Upper lobe of left lung (tissue), 6 donors: ENCODE results near the gene ANO3. TPM values are rescaled to one million over a fixed set of nuclear protein-coding genes. Genes with fewer than 3 reads are reported as not detected.

ENCODE experiments used
- ATAC-seq, 2 donors: fragments of 200-7000 bp; cut with Tn5 transposase; one replicate each; pipeline ENCODE4 v1.9.1; 2022; ENCODE audit warnings: mild to moderate bottlenecking in 2 of 2, moderate library complexity in 2 of 2; ENCODE audit not compliant: low FRiP score in 2 of 2
- DNase-seq, 2 donors: peaks; one replicate each; pipeline ENCODE4 v3.0.0-alpha.2; 2019 to 2020
- H3K27ac ChIP-seq, 4 donors: fragments of 200-600 bp; sonication (generic); one replicate each; pipeline ENCODE4 v1.5.1; 2016 to 2019
- H3K27me3 ChIP-seq, 4 donors: fragments of 200-600 bp; sonication (generic); one replicate each; pipeline ENCODE4 v1.5.1; 2017 to 2019
- H3K36me3 ChIP-seq, 4 donors: fragments of 200-600 bp; sonication (generic); one replicate each; pipeline ENCODE4 v1.5.1; 2016 to 2019
- H3K4me1 ChIP-seq, 4 donors: fragments of 200-600 bp; sonication (generic); one replicate each; pipeline ENCODE4 v1.5.1; 2018 to 2019
- H3K4me3 ChIP-seq, 4 donors: fragments of 200-600 bp; sonication (generic); one replicate each; pipeline ENCODE4 v1.5.1; 2017 to 2019; ENCODE audit warnings: mild to moderate bottlenecking in 2 of 4, moderate library complexity in 1 of 4
- H3K9me3 ChIP-seq, 4 donors: fragments of 200-600 bp; sonication (generic); one replicate each; pipeline ENCODE4 v1.5.1; 2018 to 2019
- EP300 ChIP-seq, 4 donors: sonication (generic); formaldehyde crosslinking; IDR thresholded peaks; one replicate each; pipeline ENCODE4 v1.5.1; 2017; ENCODE audit warnings: antibody characterized with exemption in 4 of 4, control low read depth in 2 of 4
- POLR2A ChIP-seq, 4 donors: fragments of 450-650 bp; IDR thresholded peaks; one replicate each; pipeline ENCODE4 v1.5.1; 2016 to 2017; ENCODE audit warnings: antibody characterized with exemption in 4 of 4, mild to moderate bottlenecking in 2 of 4
- POLR2AphosphoS5 ChIP-seq, 2 donors: sonication (generic); formaldehyde crosslinking; IDR thresholded peaks; one replicate each; pipeline ENCODE4 v1.5.1; 2017; ENCODE audit warnings: antibody characterized with exemption in 2 of 2
- WGBS, 2 donors: methylation state at CpG; one replicate each; pipeline ENCODE4 v1.1.5; 2017 to 2018; 5-methylcytosine and 5-hydroxymethylcytosine counted together
- total RNA-seq, 6 donors: library from RNA; depleted of rRNA in 4 of 6; stranded (reverse); fragments of >200 nt in 4 of 6; gene quantifications; one replicate each; pipeline versions ENCODE4 v1.1.0 to v1.2.1, GENCODE V29; 2016 to 2021
- TF ChIP-seq, protein P1 (sequence below), 6 experiments: fragments of 450-650 bp in 4 of 6; fragments of 200-600 bp in 2 of 6; sonication (generic) in 2 of 6; IDR thresholded peaks; one replicate each; pipeline ENCODE4 v1.5.1; 2016 to 2019; ENCODE audit warnings: antibody characterized with exemption in 6 of 6
- donor health status: DM: no; HTN: no; CAD: no; lungs with moderate emphysema.
- donor health status: DM: no; HTN: yes; CAD: no; lungs with severe emphysema.

The ANO3 gene
- total RNA-seq, 6 donors from 2014 or later = 0.30 to 0.57 (median 0.33) TPM; not detected in 1

DNA sequence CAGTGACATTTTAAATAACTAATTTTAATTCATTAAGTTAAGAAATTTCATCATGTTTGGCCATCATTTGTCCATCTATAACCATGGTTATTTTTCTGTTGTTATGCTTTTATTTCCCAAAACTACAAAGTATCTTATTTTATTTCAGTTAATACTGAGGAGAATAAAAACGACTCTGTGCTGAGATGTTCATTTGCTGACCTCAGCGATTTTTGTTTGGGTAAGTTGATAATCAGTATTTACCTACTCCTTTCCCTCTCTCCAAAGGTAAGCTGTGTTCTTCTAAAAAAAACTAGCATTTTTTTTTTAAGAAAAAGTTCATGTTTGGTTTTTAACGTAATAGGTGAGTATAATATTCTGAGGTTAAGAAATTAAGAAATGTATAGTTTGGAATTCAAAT, 111.7 kb downstream of the ANO3 start:
- ATAC-seq (no peak), DNase-seq (no peak)
- Histone ChIP-seq H3K27ac (no peak overlapping the region), H3K36me3 (no peaks in the 10 kb centered on the region), H3K4me3 (no peak overlapping the region), H3K4me1 (no peaks in the 10 kb centered on the region), H3K27me3 (no peaks in the 10 kb centered on the region), H3K9me3 (no peaks in the 10 kb centered on the region)
- 53% methylated on average over 3 of the region's 3 CpGs for WGBS, 2 donors
- TF ChIP-seq POLR2A (IDR thresholded peaks at IDR 0.05) = no peak
- TF ChIP-seq, protein P1, sequence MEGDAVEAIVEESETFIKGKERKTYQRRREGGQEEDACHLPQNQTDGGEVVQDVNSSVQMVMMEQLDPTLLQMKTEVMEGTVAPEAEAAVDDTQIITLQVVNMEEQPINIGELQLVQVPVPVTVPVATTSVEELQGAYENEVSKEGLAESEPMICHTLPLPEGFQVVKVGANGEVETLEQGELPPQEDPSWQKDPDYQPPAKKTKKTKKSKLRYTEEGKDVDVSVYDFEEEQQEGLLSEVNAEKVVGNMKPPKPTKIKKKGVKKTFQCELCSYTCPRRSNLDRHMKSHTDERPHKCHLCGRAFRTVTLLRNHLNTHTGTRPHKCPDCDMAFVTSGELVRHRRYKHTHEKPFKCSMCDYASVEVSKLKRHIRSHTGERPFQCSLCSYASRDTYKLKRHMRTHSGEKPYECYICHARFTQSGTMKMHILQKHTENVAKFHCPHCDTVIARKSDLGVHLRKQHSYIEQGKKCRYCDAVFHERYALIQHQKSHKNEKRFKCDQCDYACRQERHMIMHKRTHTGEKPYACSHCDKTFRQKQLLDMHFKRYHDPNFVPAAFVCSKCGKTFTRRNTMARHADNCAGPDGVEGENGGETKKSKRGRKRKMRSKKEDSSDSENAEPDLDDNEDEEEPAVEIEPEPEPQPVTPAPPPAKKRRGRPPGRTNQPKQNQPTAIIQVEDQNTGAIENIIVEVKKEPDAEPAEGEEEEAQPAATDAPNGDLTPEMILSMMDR (IDR thresholded peaks at IDR 0.05) = no peak
- TF ChIP-seq POLR2AphosphoS5 (IDR thresholded peaks at IDR 0.05) = no peak
- no peak for TF ChIP-seq EP300 (IDR thresholded peaks at IDR 0.05)

DNA sequence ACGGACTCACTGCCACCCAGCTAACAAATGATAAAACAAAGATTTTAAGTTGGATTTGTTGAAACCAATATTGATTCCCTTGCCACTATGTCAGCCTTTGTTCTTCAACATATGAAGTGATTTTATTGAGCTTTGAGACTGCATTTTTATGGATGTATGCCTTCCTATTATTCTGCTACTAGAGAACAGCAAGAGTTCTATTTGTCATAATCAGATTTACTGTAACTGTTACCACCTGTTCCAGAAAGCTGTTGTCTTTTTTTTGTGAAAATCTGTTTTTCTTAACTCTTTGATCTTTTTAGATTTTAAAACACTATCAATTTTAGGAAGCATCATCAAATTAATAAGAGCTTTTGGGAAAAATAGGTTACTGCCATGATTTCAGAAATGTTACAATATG, 125.7 kb downstream of the ANO3 start:
- H3K4me1 ChIP-seq = no peaks in the 10 kb centered on the region
- H3K36me3 ChIP-seq = no peaks in the 10 kb centered on the region
- H3K27ac ChIP-seq = no peak overlapping the region
- no peaks in the 10 kb centered on the region for H3K27me3 ChIP-seq
- no peaks in the 10 kb centered on the region for H3K9me3 ChIP-seq
- DNase-seq (no peak), ATAC-seq (no peak)
- TF ChIP-seq, protein P1 (IDR thresholded peaks at IDR 0.05) = no peak
- TF ChIP-seq EP300 (IDR thresholded peaks at IDR 0.05) (no peak), POLR2AphosphoS5 (IDR thresholded peaks at IDR 0.05) (no peak), POLR2A (IDR thresholded peaks at IDR 0.05) (no peak)
- WGBS, 2 donors = 93 to 97% methylated on average over 1 of the region's 1 CpG
- H3K4me3 ChIP-seq = no peak overlapping the region

DNA sequence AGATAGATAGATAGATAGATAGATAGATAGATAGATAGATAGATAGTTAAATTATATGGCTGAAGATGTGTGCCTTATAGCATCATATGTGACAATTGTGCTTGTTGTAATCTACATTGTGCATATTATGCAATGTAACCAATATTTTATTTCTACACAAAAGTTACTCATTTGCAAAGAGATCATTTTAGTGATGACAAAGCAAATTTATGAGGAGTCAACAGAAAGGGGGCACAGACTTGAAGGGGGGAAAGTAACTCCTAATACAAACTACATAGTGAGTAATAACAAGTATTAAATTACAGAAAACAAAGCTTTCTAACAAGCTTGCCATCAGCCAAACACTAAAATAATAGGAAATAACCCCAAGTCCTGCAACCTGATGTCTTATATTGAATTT, 133.3 kb downstream of the ANO3 start:
- Histone ChIP-seq H3K9me3 (no peaks in the 10 kb centered on the region), H3K4me3 (no peak overlapping the region), H3K27me3 (no peaks in the 10 kb centered on the region), H3K36me3 (no peaks in the 10 kb centered on the region), H3K4me1 (no peaks in the 10 kb centered on the region), H3K27ac (no peak overlapping the region)
- TF ChIP-seq POLR2AphosphoS5 (IDR thresholded peaks at IDR 0.05) (no peak), EP300 (IDR thresholded peaks at IDR 0.05) (no peak), POLR2A (IDR thresholded peaks at IDR 0.05) (no peak)
- TF ChIP-seq, protein P1 (IDR thresholded peaks at IDR 0.05) = no peak
- DNase-seq (no peak), ATAC-seq (no peak)

DNA sequence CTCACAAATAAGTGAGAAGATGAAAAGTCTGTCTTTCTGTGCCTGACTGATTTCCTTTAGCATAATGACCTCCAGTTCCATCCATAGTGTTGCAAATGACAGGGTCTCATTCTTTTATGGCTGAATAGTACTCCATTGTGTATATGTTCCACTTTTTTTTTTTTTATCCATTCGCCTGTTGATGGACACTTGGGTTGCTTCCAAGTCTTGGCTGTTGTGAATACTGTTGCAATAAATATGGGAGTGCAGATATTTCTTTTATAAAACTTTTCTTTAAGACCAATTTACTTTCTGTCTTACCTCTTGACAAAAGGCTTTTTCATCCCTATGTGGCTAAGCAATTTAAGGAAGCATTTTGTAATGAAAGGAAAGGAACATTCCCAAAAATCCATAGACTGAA, 135.6 kb downstream of the ANO3 start:
- TF ChIP-seq, protein P1 (IDR thresholded peaks at IDR 0.05) = no peak
- no peak for TF ChIP-seq POLR2AphosphoS5 (IDR thresholded peaks at IDR 0.05)
- TF ChIP-seq POLR2A (IDR thresholded peaks at IDR 0.05) = no peak
- no peak for TF ChIP-seq EP300 (IDR thresholded peaks at IDR 0.05)
- WGBS, 2 donors = 70 to 82% methylated on average over 1 of the region's 1 CpG
- no peak overlapping the region for H3K4me3 ChIP-seq
- H3K36me3 ChIP-seq = no peaks in the 10 kb centered on the region
- H3K27ac ChIP-seq = no peak overlapping the region
- H3K9me3 ChIP-seq = no peaks in the 10 kb centered on the region
- DNase-seq (no peak), ATAC-seq (no peak)
- H3K4me1 ChIP-seq = no peaks in the 10 kb centered on the region
- H3K27me3 ChIP-seq = no peaks in the 10 kb centered on the region

DNA sequence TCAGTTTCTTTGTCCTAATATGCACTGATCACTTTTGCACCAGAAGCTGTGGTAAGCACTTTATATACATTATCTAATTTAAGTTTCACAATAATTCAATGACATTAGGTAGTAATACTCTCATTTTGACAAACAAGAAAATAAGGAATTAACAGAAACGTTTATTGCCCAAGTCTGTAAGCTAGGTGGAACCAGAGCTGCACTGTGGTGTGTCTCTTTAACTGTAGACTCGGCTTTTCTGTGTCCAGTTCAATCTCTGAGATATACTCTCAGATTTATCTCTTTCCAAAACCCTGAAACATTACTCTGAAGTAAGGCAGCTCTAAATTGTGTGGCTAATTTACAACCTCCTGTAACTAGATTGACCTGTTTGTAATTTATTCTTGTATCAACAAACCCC, 139.1 kb downstream of the ANO3 start:
- no peak for DNase-seq
- no peaks in the 10 kb centered on the region for H3K9me3 ChIP-seq
- TF ChIP-seq POLR2AphosphoS5 (IDR thresholded peaks at IDR 0.05) (no peak), EP300 (IDR thresholded peaks at IDR 0.05) (no peak), POLR2A (IDR thresholded peaks at IDR 0.05) (no peak)
- TF ChIP-seq, protein P1 (IDR thresholded peaks at IDR 0.05) = no peak
- 28 to 35% methylated on average over 2 of the region's 2 CpGs for WGBS, 2 donors
- ATAC-seq = no peak
- H3K27me3 ChIP-seq = no peaks in the 10 kb centered on the region
- no peaks in the 10 kb centered on the region for H3K4me1 ChIP-seq
- no peak overlapping the region for H3K27ac ChIP-seq
- no peak overlapping the region for H3K4me3 ChIP-seq
- H3K36me3 ChIP-seq = no peaks in the 10 kb centered on the region
